H9 (cell line): Measurements from ENCODE around the gene CTNNA3. TPM values are rescaled to one million over a fixed set of nuclear protein-coding genes. Genes with fewer than 3 reads are reported as not detected.

Source experiments
- DNase-seq: peaks from one replicate; pipeline ENCODE4 v3.0.0-alpha.2; 2017
- H2AFZ ChIP-seq: one replicate; pipeline ENCODE4 v1.6.1; 2013; ENCODE audit warnings: mild to moderate bottlenecking, low read length, control low read depth, moderate library complexity
- H2AK5ac ChIP-seq: 2 replicates; pipeline ENCODE4 v1.6.1; 2013; ENCODE audit warnings: low read length, control low read depth, mixed read lengths; ENCODE audit not compliant: insufficient read length
- H2BK120ac ChIP-seq: one replicate; pipeline ENCODE4 v1.6.1; 2013; ENCODE audit warnings: low read depth, mild to moderate bottlenecking, low read length, control low read depth, inconsistent platforms; ENCODE audit not compliant: poor library complexity, severe bottlenecking
- H2BK12ac ChIP-seq: 2 replicates; pipeline ENCODE4 v1.6.1; 2013; ENCODE audit warnings: low read length, control low read depth, mixed read lengths, low read depth; ENCODE audit not compliant: insufficient read length
- H2BK15ac ChIP-seq: 2 replicates; pipeline ENCODE4 v1.6.1; 2013; ENCODE audit warnings: low read depth, low read length, control low read depth
- H2BK20ac ChIP-seq: one replicate; pipeline ENCODE4 v1.6.1; 2013; ENCODE audit warnings: low read depth, mild to moderate bottlenecking, low read length, control low read depth, inconsistent platforms; ENCODE audit not compliant: poor library complexity, severe bottlenecking
- H2BK5ac ChIP-seq: 2 replicates; pipeline ENCODE4 v1.6.1; 2013; ENCODE audit warnings: low read length, control low read depth, mixed read lengths; ENCODE audit not compliant: insufficient read length
- H3K14ac ChIP-seq: 2 replicates; pipeline ENCODE4 v1.6.1; 2013; ENCODE audit warnings: low read length, control low read depth; ENCODE audit not compliant: insufficient read depth
- H3K18ac ChIP-seq: 2 replicates; pipeline ENCODE4 v1.6.1; 2013; ENCODE audit warnings: low read depth, mild to moderate bottlenecking, mixed read lengths, low read length, control low read depth; ENCODE audit not compliant: insufficient read length
- H3K23ac ChIP-seq: 2 replicates; pipeline ENCODE4 v1.6.1; 2013; ENCODE audit warnings: low read length, control low read depth, mixed read lengths, low read depth; ENCODE audit not compliant: insufficient read length
- H3K23me2 ChIP-seq: 2 replicates; pipeline ENCODE4 v1.6.1; 2013; ENCODE audit warnings: low read depth, mild to moderate bottlenecking, mixed read lengths, low read length, control low read depth; ENCODE audit not compliant: insufficient read length, poor library complexity, severe bottlenecking
- H3K27ac ChIP-seq: 2 replicates; pipeline ENCODE4 v1.5.1; 2013; ENCODE audit warnings: low read length, control low read depth, mixed read lengths, low read depth; ENCODE audit not compliant: insufficient read length
- H3K27me3 ChIP-seq: 2 replicates; pipeline ENCODE4 v1.6.1; 2013; ENCODE audit warnings: low read length, control low read depth, inconsistent platforms; ENCODE audit not compliant: insufficient read depth
- H3K4ac ChIP-seq: 2 replicates; pipeline ENCODE4 v1.6.1; 2013; ENCODE audit warnings: low read depth, mild to moderate bottlenecking, control low read depth, inconsistent platforms, low read length, moderate library complexity
- H3K4me1 ChIP-seq: 2 replicates; pipeline ENCODE4 v1.6.1; 2013; ENCODE audit warnings: low read length, control low read depth, inconsistent platforms; ENCODE audit not compliant: insufficient read depth
- H3K4me2 ChIP-seq: 2 replicates; pipeline ENCODE4 v1.6.1; 2013; ENCODE audit warnings: low read length, control low read depth, mixed read lengths; ENCODE audit not compliant: insufficient read length, insufficient read depth
- H3K56ac ChIP-seq: 2 replicates; pipeline ENCODE4 v1.6.1; 2013; ENCODE audit warnings: low read depth, mild to moderate bottlenecking, mixed read lengths, low read length, control low read depth; ENCODE audit not compliant: insufficient read length
- H3K79me1 ChIP-seq: 2 replicates; pipeline ENCODE4 v1.6.1; 2013; ENCODE audit warnings: low read depth, mild to moderate bottlenecking, moderate library complexity, low read length, control low read depth, inconsistent platforms; ENCODE audit not compliant: insufficient read depth, poor library complexity, severe bottlenecking
- H3K79me2 ChIP-seq: 2 replicates; pipeline ENCODE4 v1.6.1; 2013; ENCODE audit warnings: low read length, control low read depth, inconsistent platforms; ENCODE audit not compliant: insufficient read depth
- H3K9ac ChIP-seq: 2 replicates; pipeline ENCODE4 v1.6.1; 2013; ENCODE audit warnings: low read length, control low read depth, mixed read lengths; ENCODE audit not compliant: insufficient read length; ENCODE audit errors: extremely low read depth
- H3K9me3 ChIP-seq: one replicate; pipeline ENCODE4 v1.6.1; 2013; ENCODE audit warnings: low read depth, low read length, inconsistent platforms; ENCODE audit not compliant: control insufficient read depth
- H3T11ph ChIP-seq: one replicate; pipeline ENCODE4 v1.6.1; 2013; ENCODE audit warnings: mild to moderate bottlenecking, low read length, control low read depth, inconsistent platforms
- H4K20me1 ChIP-seq: one replicate; pipeline ENCODE4 v1.6.1; 2013; ENCODE audit not compliant: control insufficient read depth, insufficient read length, insufficient read depth
- H4K5ac ChIP-seq: 2 replicates; pipeline ENCODE4 v1.6.1; 2013; ENCODE audit warnings: low read depth, mild to moderate bottlenecking, mixed read lengths, low read length, control low read depth; ENCODE audit not compliant: insufficient read length
- H4K8ac ChIP-seq: replicated peaks from 2 replicates; pipeline ENCODE4 v1.6.1; 2013; ENCODE audit warnings: low read length, control low read depth, mixed read lengths, low read depth; ENCODE audit not compliant: insufficient read length
- H4K91ac ChIP-seq: 2 replicates; pipeline ENCODE4 v1.6.1; 2013; ENCODE audit warnings: low read depth, mild to moderate bottlenecking, moderate library complexity, mixed read lengths, low read length, control low read depth; ENCODE audit not compliant: insufficient read length
- H3K27ac Mint-ChIP-seq, 3 experiments: 2 replicates in 2 of 3; 3 replicates in 1 of 3; pipeline ENCODE4 v1.8.0; 2020 to 2021; ENCODE audit warnings: mixed read lengths in 3 of 3, mild to moderate bottlenecking in 1 of 3, moderate library complexity in 1 of 3
- H3K27me3 Mint-ChIP-seq: 2 replicates; pipeline ENCODE4 v1.8.0; 2021; ENCODE audit warnings: low read depth, mild to moderate bottlenecking, moderate library complexity, mixed read lengths
- H3K36me3 Mint-ChIP-seq, 3 experiments: 2 replicates in 2 of 3; 3 replicates in 1 of 3; pipeline ENCODE4 v1.8.0; 2020 to 2021; ENCODE audit warnings: low read depth in 3 of 3, mixed read lengths in 3 of 3; ENCODE audit not compliant: insufficient read depth in 1 of 3
- H3K4me1 Mint-ChIP-seq, 2 experiments: 2 replicates each; pipeline ENCODE4 v1.8.0; 2020; ENCODE audit warnings: mixed read lengths in 2 of 2
- H3K4me3 Mint-ChIP-seq, 2 experiments: 2 replicates in 1 of 2; 3 replicates in 1 of 2; pipeline ENCODE4 v1.8.0; 2020 to 2021; ENCODE audit warnings: mild to moderate bottlenecking in 2 of 2, mixed read lengths in 2 of 2, moderate library complexity in 1 of 2
- H3K9me3 Mint-ChIP-seq, 2 experiments: 2 replicates in 1 of 2; 3 replicates in 1 of 2; pipeline ENCODE4 v1.8.0; 2020; ENCODE audit warnings: mild to moderate bottlenecking in 2 of 2, mixed read lengths in 2 of 2, moderate library complexity in 1 of 2
- WGBS: extraction: QIAGEN DNeasy Blood & Tissue Kit; methylation state at CpG from one replicate; pipeline ENCODE4 v1.1.7; 2013; ENCODE audit warnings: missing lambda C conversion rate, low lambda C conversion rate, mixed read lengths; ENCODE audit not compliant: insufficient read length; ENCODE audit errors: extremely low coverage; 5-methylcytosine and 5-hydroxymethylcytosine counted together
- total RNA-seq: library from RNA; stranded (reverse); gene quantifications from 2 replicates; pipeline ENCODE4 v1.2.1, GENCODE V29; 2021
- TF ChIP-seq, protein P1 (sequence below): fragments of 200-600 bp; sonication (generic); conservative IDR thresholded peaks from 3 replicates; pipeline ENCODE4 v1.8.0; 2021; ENCODE audit warnings: antibody characterized with exemption, mild to moderate bottlenecking

Gene CTNNA3
- total RNA-seq, 1 experiment from 2014 or later: 3.3 TPM

DNA sequence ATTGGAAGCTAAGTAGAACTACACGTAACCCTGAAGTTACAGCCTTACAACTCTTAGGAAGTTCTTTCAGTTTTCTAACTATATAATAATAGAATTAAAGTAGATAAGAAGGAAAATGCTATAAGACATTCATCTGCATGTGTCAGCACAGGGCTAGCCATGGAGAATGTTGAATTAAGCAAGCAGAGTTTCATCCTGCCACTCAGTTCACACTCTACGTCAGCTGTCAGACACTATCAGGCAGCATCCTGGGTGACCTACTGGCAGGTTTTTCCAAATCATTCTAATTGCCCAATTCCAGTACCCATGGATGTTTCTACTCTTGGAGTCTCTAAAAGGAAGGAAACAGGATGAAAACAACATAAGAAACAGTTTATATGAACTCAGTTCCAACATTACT, 815.2 kb downstream of the CTNNA3 start:
- Histone ChIP-seq H3K4ac (no peak overlapping the region), H3K4me1 (no peaks in the 10 kb centered on the region), H2BK12ac (no peak overlapping the region), H2BK15ac (no peak overlapping the region), H4K5ac (no peak overlapping the region), H3K56ac (no peak overlapping the region), H2BK20ac (no peak overlapping the region), H4K20me1 (no peaks in the 10 kb centered on the region), H3K79me2 (no peaks in the 10 kb centered on the region), H2BK120ac (no peak overlapping the region), H4K8ac (no peak overlapping the region), H3K27ac (no peak overlapping the region), H3K14ac (no peak overlapping the region), H3K23me2 (no peaks in the 10 kb centered on the region), H3K9ac (no peak overlapping the region), H2AK5ac (no peak overlapping the region), H3K4me2 (no peak overlapping the region), H3K27me3 (no peaks in the 10 kb centered on the region), H3T11ph (no peak overlapping the region), H3K18ac (no peak overlapping the region), H3K9me3 (no peaks in the 10 kb centered on the region), H3K79me1 (no peaks in the 10 kb centered on the region), H2BK5ac (no peak overlapping the region), H2AFZ (no peak overlapping the region), H4K91ac (no peak overlapping the region), H3K23ac (no peak overlapping the region)
- peaks cover 0 to 6% of the 10 kb centered on the region in 2 experiments; a peak in 2 of 4 replicates for H3K4me1 Mint-ChIP-seq
- H3K27me3 Mint-ChIP-seq: no peaks in the 10 kb centered on the region
- no peak overlapping the region for H3K27ac Mint-ChIP-seq
- H3K36me3 Mint-ChIP-seq: peaks cover 0 to 1% (median 0%) of the 10 kb centered on the region in 3 experiments; a peak in 2 of 7 replicates
- no peaks in the 10 kb centered on the region; a peak in 1 of 5 replicates for H3K9me3 Mint-ChIP-seq
- no peak overlapping the region for H3K4me3 Mint-ChIP-seq
- TF ChIP-seq, protein P1, sequence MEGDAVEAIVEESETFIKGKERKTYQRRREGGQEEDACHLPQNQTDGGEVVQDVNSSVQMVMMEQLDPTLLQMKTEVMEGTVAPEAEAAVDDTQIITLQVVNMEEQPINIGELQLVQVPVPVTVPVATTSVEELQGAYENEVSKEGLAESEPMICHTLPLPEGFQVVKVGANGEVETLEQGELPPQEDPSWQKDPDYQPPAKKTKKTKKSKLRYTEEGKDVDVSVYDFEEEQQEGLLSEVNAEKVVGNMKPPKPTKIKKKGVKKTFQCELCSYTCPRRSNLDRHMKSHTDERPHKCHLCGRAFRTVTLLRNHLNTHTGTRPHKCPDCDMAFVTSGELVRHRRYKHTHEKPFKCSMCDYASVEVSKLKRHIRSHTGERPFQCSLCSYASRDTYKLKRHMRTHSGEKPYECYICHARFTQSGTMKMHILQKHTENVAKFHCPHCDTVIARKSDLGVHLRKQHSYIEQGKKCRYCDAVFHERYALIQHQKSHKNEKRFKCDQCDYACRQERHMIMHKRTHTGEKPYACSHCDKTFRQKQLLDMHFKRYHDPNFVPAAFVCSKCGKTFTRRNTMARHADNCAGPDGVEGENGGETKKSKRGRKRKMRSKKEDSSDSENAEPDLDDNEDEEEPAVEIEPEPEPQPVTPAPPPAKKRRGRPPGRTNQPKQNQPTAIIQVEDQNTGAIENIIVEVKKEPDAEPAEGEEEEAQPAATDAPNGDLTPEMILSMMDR: no peak
- DNase-seq: no peak
- WGBS: no CpG with 5 or more reads among the region's 2 CpGs
